GM21515 (cell line): Measurements from ENCODE around the gene MSRB3.

Experiments used
- ATAC-seq: cut with Tn5 transposase; IDR thresholded peaks from one replicate; pipeline ENCODE4 v1.9.1; 2021; ENCODE audit not compliant: unreplicated experiment

The MSRB3 gene

GRCh38 chr12:65492998-65493912 lies 214.8 kb downstream of the MSRB3 start:
- ATAC-seq = no peak

GRCh38 chr12:65493913-65494245 lies 215.4 kb downstream of the MSRB3 start:
- no peak for ATAC-seq

DNA sequence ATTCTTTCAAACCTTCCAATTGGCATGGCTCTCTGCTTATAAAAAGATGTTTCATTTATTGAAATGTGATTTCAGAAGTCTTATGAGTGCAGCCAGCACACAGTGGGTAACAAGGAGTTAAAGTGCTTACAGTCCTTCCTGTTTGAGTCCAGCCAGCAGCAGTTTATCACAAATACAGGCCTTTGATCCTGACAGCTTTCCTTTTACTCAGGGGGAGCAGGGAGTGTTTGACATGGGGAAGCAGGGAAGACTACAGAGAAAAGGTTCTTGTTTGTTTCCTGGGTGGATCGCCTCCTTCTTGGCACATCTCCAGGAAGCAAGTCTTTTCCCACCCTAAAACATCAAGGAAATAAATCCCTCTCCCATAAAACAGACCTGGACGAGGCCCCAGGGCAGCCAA lies 216.1 kb downstream of the MSRB3 start:
- no peak for ATAC-seq

- no peak for ATAC-seq
These were observed 216.8 kb downstream of the MSRB3 start for GRCh38 chr12:65495233-65495632.

DNA sequence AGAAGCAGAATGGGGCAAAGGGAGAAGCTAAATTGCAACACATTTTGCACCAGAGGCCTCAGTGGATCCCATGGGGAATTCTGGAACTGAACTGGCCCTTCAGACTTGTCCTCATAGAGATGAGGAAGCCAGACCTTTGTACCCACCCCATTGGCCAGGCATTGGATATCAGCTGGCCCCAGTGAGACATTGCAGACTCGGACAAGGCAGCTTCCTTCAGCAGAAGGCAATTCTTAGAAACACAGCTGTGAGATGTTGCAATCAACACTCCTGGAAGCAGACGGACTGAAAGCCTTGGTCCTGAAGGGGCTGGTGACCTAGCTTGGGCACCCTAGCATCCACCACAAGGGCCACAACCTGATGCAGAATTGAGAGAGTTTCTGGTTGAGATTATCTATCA lies 218.1 kb downstream of the MSRB3 start:
- no peak for ATAC-seq

DNA sequence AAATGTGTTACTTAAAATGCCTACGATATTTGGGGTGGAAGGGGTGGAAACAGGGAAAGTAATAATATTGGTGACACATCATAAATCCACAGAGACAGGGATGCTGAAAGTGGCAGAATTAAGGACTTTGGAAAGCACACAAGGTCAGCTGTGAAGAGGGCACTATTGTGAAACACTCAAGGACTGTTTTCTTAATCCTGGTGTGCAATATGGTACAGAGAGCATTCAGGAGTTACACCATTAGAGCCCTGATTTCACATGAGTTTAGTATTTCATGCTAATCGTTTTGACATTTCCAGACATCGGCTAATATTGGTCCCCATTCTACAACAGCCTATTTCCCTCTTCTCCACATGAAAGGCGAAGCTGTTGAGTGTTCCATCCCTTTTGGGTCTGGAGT lies 219.2 kb downstream of the MSRB3 start:
- ATAC-seq = no peak

GRCh38 chr12:65499167-65499566 lies 220.7 kb downstream of the MSRB3 start:
- no peak for ATAC-seq

DNA sequence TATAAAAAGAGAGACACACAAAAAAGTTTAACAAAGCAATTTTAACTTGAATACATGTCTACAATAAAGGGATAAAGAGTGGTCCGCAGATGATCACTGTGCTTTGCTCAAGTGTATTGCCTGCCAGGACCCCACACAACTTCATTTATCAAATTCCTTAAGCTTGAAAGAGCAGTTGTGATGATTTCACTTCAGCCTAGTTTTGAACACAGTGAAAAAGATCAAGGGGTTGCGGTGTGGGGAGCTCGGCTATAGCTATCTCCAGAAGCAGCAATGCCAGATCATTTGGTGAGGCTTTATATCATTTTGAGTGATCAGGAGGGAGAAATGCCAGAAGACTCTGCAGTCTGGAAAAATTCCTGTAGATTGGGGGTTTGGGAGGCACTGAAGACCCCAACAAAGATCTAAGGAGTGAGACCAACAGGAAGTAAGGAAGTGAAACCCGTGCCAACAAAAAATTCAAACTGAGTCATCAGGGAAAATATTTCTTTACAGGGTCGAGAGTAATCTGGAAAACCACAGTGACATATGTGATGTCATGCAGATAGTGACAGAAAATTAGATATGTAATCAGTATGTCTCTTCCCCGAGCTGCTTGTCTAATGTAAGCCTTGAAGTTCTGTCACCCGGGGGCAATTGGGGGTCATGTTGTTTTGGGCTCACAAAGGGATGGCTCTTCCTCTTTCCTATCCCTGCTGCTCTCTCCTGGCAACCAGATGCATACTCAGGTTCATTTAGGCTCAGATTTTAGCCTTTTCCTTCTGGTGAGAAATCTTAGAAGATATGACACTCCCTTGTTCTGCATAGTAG lies 221.8 kb downstream of the MSRB3 start:
- ATAC-seq = no peak

DNA sequence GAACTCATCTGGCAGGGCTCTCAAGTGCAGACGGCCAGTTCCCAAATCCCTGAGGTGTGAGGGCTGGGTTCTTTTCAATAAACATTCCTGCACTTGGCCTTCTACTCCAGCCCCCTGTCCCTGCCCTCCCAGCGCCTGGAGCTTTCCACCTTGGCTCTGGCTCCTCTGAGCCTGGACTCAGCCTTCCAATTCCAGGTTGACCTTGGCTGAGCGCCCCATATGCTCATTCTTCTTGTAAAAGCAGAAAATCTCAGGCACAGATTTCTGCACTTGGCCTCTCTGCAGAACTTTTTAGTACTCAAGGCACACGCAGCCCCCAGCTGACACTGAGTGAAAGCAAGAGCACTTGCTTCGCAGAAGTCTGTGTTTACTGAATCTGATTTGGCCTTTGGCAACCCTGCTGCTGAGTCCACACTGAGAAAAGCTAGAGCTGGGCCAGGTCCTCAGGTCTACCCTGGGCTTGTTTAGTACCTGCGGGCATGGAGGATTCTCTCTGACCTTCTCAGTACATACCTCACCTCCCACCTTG lies 222.7 kb downstream of the MSRB3 start:
- no peak for ATAC-seq

GRCh38 chr12:65501935-65502334 lies 223.5 kb downstream of the MSRB3 start:
- ATAC-seq = no peak

- ATAC-seq = no peak
These were observed 225.9 kb downstream of the MSRB3 start for GRCh38 chr12:65504417-65504816.

- no peak for ATAC-seq
These were observed 227.1 kb downstream of the MSRB3 start for GRCh38 chr12:65505386-65506121.

DNA sequence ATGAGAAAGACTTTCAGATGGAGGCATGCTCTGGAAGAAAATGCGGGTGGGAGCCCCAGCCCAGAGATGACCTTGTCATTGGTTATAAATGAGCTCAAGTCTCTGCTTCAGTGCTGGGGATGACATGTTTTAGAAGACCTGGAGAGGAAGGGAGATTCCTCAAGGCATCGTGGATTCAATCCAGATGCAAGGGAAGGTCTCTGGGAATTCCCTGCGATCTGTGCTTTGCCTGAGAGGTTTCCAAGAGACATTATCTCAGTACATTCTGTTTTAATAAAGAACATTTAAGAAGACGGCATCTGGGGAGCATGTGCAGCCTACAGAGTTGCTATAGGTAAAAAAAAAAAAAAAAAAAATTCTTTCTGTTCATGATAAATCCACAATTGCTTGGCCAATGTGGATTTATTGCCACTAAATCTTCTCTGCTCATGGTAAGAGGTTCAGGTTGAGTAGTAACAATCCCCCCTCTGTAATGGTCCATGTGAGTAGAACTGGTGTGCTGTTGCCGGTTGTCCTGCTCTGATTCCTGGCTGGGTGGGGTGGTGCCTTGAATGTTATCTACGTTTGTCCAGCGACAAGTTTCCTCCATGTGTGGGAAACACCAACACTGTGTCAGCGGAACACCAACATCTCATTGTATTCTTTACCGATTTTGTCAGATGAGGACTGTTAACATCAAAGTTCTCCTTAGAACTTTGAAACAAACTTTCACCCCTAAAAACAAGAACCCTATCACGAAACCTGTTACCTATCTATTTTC lies 230.0 kb downstream of the MSRB3 start:
- ATAC-seq = no peak

GRCh38 chr12:65510007-65510406 lies 231.5 kb downstream of the MSRB3 start:
- no peak for ATAC-seq

- ATAC-seq = no peak
These were observed 232.1 kb downstream of the MSRB3 start for GRCh38 chr12:65510584-65511050.

- ATAC-seq = no peak
These were observed 232.8 kb downstream of the MSRB3 start for GRCh38 chr12:65511134-65511834.

DNA sequence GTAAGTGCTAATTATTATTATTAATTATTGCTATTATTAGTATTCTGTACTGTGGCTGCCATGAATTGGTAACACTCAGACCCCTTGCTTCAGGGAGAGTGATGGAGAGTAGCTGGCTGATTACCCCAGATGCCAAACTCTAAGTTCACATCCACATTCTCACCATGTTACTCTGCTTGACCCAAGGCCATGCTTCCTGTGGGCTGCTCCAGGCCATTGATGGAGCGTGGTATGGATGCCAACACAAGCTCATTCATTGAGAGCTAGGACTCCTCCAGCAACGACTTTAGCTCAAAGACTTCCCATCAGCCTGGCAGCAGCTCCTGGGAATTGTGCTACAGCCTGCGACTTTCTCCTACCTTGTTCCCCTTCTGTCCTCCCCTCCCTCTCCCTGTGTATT lies 233.4 kb downstream of the MSRB3 start:
- no peak for ATAC-seq
